Measurements from ENCODE around the gene APEH.

DNA sequence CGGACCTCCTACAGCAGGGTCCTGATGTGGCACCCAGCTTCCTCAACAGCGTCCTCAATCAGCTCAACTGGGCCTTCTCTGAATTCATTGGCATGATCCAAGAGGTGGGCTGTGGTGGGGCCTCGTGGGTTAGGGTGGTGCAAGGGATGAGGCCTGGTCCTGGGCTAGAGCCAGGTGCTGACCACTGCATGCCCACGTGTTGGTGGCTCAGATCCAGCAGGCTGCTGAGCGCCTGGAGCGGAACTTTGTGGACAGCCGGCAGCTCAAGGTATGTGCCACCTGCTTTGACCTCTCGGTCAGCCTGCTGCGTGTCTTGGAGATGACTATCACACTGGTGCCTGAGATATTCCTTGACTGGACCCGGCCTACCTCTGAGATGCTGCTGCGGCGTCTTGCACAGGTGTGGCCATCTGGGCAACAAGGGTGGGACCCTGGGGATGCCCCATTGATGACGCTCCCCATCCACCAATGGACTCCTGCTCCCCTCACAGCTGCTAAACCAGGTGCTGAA is 41.5 kb downstream of the APEH start:
- no peak for TF ChIP-seq SRF (IDR thresholded peaks at IDR 0.05; ENCODE audit: low read depth)
- TF ChIP-seq, protein P1, sequence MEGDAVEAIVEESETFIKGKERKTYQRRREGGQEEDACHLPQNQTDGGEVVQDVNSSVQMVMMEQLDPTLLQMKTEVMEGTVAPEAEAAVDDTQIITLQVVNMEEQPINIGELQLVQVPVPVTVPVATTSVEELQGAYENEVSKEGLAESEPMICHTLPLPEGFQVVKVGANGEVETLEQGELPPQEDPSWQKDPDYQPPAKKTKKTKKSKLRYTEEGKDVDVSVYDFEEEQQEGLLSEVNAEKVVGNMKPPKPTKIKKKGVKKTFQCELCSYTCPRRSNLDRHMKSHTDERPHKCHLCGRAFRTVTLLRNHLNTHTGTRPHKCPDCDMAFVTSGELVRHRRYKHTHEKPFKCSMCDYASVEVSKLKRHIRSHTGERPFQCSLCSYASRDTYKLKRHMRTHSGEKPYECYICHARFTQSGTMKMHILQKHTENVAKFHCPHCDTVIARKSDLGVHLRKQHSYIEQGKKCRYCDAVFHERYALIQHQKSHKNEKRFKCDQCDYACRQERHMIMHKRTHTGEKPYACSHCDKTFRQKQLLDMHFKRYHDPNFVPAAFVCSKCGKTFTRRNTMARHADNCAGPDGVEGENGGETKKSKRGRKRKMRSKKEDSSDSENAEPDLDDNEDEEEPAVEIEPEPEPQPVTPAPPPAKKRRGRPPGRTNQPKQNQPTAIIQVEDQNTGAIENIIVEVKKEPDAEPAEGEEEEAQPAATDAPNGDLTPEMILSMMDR (IDR thresholded peaks at IDR 0.05 in 2 of 3, conservative IDR thresholded peaks at IDR 0.05 in 1 of 3; ENCODE audit: borderline replicate concordance in 1 of 3, insufficient read depth in 1 of 3, low read depth in 2 of 3, low read length in 2 of 3) = no peak
- no peak for TF ChIP-seq POLR2A (IDR thresholded peaks at IDR 0.05; ENCODE audit: borderline replicate concordance, extremely low read depth, insufficient read depth, insufficient read length)
- TF ChIP-seq ZNF274 (IDR thresholded peaks at IDR 0.05; ENCODE audit: low read depth, low read length) = no peak
- TF ChIP-seq, protein P2, sequence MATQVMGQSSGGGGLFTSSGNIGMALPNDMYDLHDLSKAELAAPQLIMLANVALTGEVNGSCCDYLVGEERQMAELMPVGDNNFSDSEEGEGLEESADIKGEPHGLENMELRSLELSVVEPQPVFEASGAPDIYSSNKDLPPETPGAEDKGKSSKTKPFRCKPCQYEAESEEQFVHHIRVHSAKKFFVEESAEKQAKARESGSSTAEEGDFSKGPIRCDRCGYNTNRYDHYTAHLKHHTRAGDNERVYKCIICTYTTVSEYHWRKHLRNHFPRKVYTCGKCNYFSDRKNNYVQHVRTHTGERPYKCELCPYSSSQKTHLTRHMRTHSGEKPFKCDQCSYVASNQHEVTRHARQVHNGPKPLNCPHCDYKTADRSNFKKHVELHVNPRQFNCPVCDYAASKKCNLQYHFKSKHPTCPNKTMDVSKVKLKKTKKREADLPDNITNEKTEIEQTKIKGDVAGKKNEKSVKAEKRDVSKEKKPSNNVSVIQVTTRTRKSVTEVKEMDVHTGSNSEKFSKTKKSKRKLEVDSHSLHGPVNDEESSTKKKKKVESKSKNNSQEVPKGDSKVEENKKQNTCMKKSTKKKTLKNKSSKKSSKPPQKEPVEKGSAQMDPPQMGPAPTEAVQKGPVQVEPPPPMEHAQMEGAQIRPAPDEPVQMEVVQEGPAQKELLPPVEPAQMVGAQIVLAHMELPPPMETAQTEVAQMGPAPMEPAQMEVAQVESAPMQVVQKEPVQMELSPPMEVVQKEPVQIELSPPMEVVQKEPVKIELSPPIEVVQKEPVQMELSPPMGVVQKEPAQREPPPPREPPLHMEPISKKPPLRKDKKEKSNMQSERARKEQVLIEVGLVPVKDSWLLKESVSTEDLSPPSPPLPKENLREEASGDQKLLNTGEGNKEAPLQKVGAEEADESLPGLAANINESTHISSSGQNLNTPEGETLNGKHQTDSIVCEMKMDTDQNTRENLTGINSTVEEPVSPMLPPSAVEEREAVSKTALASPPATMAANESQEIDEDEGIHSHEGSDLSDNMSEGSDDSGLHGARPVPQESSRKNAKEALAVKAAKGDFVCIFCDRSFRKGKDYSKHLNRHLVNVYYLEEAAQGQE (IDR thresholded peaks at IDR 0.05; ENCODE audit: low read depth) = no peak
- no peak for TF ChIP-seq YY1 (IDR thresholded peaks at IDR 0.05; ENCODE audit: extremely low read depth, insufficient replicate concordance, low read depth, low read length)
- TF ChIP-seq SIN3A (IDR thresholded peaks at IDR 0.05; ENCODE audit: low read depth) = no peak
- TF ChIP-seq POLR2AphosphoS5 (IDR thresholded peaks at IDR 0.05; ENCODE audit: low read depth, low read length) = no peak
- no peak for TF ChIP-seq EZH2 (IDR thresholded peaks at IDR 0.05)
- TF ChIP-seq RAD21 (IDR thresholded peaks at IDR 0.05; ENCODE audit: low read depth) = no peak
- TF ChIP-seq, protein P3, sequence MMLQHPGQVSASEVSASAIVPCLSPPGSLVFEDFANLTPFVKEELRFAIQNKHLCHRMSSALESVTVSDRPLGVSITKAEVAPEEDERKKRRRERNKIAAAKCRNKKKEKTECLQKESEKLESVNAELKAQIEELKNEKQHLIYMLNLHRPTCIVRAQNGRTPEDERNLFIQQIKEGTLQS (IDR thresholded peaks at IDR 0.05) = no peak
- TF ChIP-seq JUND (IDR thresholded peaks at IDR 0.05) = no peak
- no peak for TF ChIP-seq EZH2phosphoT487 (IDR thresholded peaks at IDR 0.05; ENCODE audit: borderline replicate concordance)
- TF ChIP-seq FOSL1 (IDR thresholded peaks at IDR 0.05; ENCODE audit: low read depth) = no peak

Data from HCT116 (cell line).